Measurements from ENCODE around the gene DBX1. TPM values are rescaled to one million over a fixed set of nuclear protein-coding genes. Genes with fewer than 3 reads are reported as not detected.

Gene DBX1
- total RNA-seq, 6 donors from 2014 or later, result not detected

GRCh38 chr11:20111871-20112270 lies 48.4 kb downstream of the DBX1 start:
- peak overlapping the region; percentile 2 to 72 (median 50) for H3K27ac ChIP-seq
- 58 to 93% methylated on average over 1 of the region's 1 CpG for WGBS, 2 donors
- H3K27me3 ChIP-seq, result no peaks in the 10 kb centered on the region
- no peak for DNase-seq
- H3K4me3 ChIP-seq, result no peak overlapping the region
- peaks cover 0 to 44% (median 7%) of the 10 kb centered on the region in 4 donors for H3K36me3 ChIP-seq
- H3K4me1 ChIP-seq, result peaks cover 0 to 7% (median 3%) of the 10 kb centered on the region in 4 donors
- peak in 1 of 2 donors; percentile 42 for ATAC-seq (ENCODE audit: low FRiP score in 2 of 2)
- TF ChIP-seq POLR2A (IDR thresholded peaks at IDR 0.05), result no peak
- no peak for TF ChIP-seq POLR2AphosphoS5 (IDR thresholded peaks at IDR 0.05)
- no peak for TF ChIP-seq CTCF (IDR thresholded peaks at IDR 0.05)
- TF ChIP-seq EP300 (IDR thresholded peaks at IDR 0.05), result no peak
- no peaks in the 10 kb centered on the region for H3K9me3 ChIP-seq

- no peaks in the 10 kb centered on the region for H3K27me3 ChIP-seq
These were observed 49.2 kb downstream of the DBX1 start for GRCh38 chr11:20110908-20111669.

GRCh38 chr11:20109731-20110445 lies 50.4 kb downstream of the DBX1 start:
- 93 to 99% methylated on average over 7 to 9 of the region's 9 CpGs for WGBS, 2 donors

More at GRCh38 chr11:20110908-20111669, 49.2 kb downstream of the DBX1 start:
- H3K4me1 ChIP-seq, result peaks cover 0 to 7% (median 3%) of the 10 kb centered on the region in 4 donors
- peak in 1 of 2 donors; percentile 35 for DNase-seq
- H3K27ac ChIP-seq, result peak overlapping the region in 2 of 4 donors; percentile 27 to 72
- no peak for TF ChIP-seq POLR2A (IDR thresholded peaks at IDR 0.05)
- peak; percentile 62 to 77 (median 75) for TF ChIP-seq CTCF (IDR thresholded peaks at IDR 0.05)
- H3K4me3 ChIP-seq, result no peak overlapping the region
- no peaks in the 10 kb centered on the region for H3K9me3 ChIP-seq
- 20 to 25% methylated on average over 8 of the region's 8 CpGs for WGBS, 2 donors
- peak; percentile 54 to 77 for ATAC-seq (ENCODE audit: low FRiP score in 2 of 2)
- H3K36me3 ChIP-seq, result peaks cover 0 to 40% (median 7%) of the 10 kb centered on the region in 4 donors

More at GRCh38 chr11:20109731-20110445, 50.4 kb downstream of the DBX1 start:
- TF ChIP-seq POLR2AphosphoS5 (IDR thresholded peaks at IDR 0.05), result no peak
- no peak for TF ChIP-seq CTCF (IDR thresholded peaks at IDR 0.05)
- TF ChIP-seq POLR2A (IDR thresholded peaks at IDR 0.05), result no peak
- no peak for TF ChIP-seq EP300 (IDR thresholded peaks at IDR 0.05)
- DNase-seq (no peak), ATAC-seq (ENCODE audit: low FRiP score in 2 of 2) (no peak)
- Histone ChIP-seq H3K4me1 (peaks cover 0 to 7% (median 3%) of the 10 kb centered on the region in 4 donors), H3K27ac (no peak overlapping the region), H3K9me3 (no peaks in the 10 kb centered on the region), H3K4me3 (no peak overlapping the region), H3K36me3 (peaks cover 2 to 44% (median 8%) of the 10 kb centered on the region in 4 donors), H3K27me3 (no peaks in the 10 kb centered on the region)

Other genes starting within 250 kb of the DBX1 start
- gene HTATIP2, start 203.2 kb upstream of the DBX1 start, total RNA-seq, result 10 to 100 TPM; 19.9 to 97.8 (median 51.6) TPM
- gene PRMT3, start 227.2 kb upstream of the DBX1 start, total RNA-seq, result 10 to 100 TPM in 5 of 6 donors, 1 to 10 TPM in 1; 7.6 to 31.4 (median 13.1) TPM